ENCODE results near the gene FGF2.

DNA sequence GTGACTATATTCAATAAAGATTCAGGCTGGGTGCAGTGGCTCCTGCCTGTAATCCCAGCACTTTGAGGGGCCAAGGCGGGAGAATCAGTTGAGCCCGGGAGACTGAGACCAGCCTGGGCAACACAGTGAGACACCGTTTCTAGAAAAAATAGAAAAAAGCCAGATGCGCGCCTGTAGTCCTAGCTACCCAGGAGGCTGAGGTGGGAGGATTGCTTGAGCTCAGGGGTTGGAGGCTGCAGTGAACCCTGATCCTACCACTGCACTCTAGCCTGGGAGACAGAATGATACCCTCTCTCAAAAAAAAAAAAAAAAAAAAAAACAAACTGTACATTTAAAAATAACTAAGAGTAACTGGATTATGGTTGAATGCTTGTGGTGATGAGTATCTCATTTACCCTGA is 94.7 kb downstream of the FGF2 start:
- no peak for TF ChIP-seq POLR2A (IDR thresholded peaks at IDR 0.05)
- TF ChIP-seq, protein P1, sequence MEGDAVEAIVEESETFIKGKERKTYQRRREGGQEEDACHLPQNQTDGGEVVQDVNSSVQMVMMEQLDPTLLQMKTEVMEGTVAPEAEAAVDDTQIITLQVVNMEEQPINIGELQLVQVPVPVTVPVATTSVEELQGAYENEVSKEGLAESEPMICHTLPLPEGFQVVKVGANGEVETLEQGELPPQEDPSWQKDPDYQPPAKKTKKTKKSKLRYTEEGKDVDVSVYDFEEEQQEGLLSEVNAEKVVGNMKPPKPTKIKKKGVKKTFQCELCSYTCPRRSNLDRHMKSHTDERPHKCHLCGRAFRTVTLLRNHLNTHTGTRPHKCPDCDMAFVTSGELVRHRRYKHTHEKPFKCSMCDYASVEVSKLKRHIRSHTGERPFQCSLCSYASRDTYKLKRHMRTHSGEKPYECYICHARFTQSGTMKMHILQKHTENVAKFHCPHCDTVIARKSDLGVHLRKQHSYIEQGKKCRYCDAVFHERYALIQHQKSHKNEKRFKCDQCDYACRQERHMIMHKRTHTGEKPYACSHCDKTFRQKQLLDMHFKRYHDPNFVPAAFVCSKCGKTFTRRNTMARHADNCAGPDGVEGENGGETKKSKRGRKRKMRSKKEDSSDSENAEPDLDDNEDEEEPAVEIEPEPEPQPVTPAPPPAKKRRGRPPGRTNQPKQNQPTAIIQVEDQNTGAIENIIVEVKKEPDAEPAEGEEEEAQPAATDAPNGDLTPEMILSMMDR (IDR thresholded peaks at IDR 0.05): no peak

All from esophagus squamous epithelium (tissue), 4 donors.